SK-N-DZ (cell line): ENCODE measurements around the gene ZNF587B.
"Not testable (repeated sequence)": the region's sequence is repeated elsewhere in the genome, so short reads cannot be mapped to it uniquely, and the experiment has no call there.

Experiments
- DNase-seq: peaks from one replicate; pipeline ENCODE4 v3.0.0-alpha.2; 2015; ENCODE audit warnings: low spot score

Gene ZNF587B

GRCh38 chr19:57818378-57818777 is 11.7 kb upstream of the ZNF587B start:
- no peak for DNase-seq

- DNase-seq = peak; percentile 85
These were observed 10.5 kb upstream of the ZNF587B start for GRCh38 chr19:57819475-57820148.

- no peak for DNase-seq
These were observed 9.5 kb upstream of the ZNF587B start for GRCh38 chr19:57820599-57820998.

- DNase-seq = not testable (repeated sequence)
These were observed 9.0 kb upstream of the ZNF587B start for GRCh38 chr19:57821095-57821494.

DNA sequence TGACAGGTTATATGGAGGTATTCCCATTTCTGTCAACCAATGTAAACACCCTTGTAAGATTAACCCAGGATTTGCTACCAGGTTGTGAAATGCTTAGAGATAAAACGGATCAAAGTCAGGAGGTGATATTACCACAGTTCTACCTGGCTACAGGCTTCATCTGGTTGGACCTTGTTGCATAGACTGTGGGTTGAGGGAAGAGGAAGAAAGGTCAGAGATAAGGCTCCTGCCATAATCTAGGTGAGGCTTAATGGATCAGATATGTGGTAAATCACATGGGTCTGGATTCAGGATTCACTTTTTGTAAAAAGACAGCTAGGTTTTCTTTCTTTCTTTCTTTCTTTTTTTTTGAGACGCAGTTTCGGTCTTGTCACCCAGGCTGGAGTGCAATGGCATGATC is 8.6 kb upstream of the ZNF587B start:
- DNase-seq = not testable (repeated sequence)

- not testable (repeated sequence) for DNase-seq
These were observed 6.9 kb upstream of the ZNF587B start for GRCh38 chr19:57823155-57823554.

DNA sequence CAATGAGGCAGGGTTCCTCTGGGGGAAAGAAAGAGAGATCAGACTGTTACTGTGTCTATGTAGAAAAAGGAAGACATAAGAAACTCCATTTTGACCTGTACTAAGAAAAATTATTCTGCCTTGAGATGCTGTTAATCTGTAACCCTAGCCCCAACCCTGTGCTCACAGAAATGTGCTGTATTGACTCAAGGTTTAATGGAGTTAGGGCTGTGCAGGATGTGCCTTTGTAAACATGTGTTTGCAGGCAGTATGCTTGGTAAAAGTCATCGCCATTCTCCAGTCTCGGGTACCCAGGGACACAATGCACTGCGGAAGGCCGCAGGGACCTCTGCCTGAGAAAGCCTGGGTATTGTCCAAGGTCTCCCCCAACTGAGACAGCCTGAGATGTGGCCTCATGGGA is 6.5 kb upstream of the ZNF587B start:
- not testable (repeated sequence) for DNase-seq

GRCh38 chr19:57825511-57825910 is 4.6 kb upstream of the ZNF587B start:
- DNase-seq = no peak

- DNase-seq = no peak
These were observed 783 bp upstream of the ZNF587B start for GRCh38 chr19:57829316-57829715.

- not testable (repeated sequence) for DNase-seq
These were observed 6.9 kb downstream of the ZNF587B start for GRCh38 chr19:57836991-57837390.

DNA sequence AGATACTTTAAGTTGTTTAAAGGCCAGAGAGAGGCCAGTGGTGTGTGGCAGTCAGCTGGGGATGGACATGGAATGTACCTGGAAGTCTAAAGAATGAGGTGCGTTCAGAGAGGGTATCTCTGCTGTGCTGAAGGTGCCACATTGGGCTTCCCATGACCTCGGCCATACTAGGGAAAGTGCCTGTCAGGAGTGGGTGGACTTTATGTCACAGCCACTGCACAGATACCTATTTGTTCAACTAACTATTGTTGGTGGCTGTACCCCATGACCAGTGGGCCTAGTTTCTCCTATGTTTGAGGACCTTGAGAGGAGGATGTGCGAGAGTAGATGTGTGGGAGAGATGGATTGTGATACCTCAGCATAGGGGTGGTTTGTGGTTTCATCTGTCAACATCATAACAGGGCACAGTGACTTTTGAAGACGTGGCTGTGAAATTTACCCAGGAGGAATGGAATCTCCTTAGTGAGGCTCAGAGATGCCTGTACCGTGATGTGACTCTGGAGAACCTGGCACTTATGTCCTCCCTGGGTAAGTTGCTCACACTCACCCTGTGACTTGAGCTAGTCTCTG is 8.6 kb downstream of the ZNF587B start:
- DNase-seq = not testable (repeated sequence)

DNA sequence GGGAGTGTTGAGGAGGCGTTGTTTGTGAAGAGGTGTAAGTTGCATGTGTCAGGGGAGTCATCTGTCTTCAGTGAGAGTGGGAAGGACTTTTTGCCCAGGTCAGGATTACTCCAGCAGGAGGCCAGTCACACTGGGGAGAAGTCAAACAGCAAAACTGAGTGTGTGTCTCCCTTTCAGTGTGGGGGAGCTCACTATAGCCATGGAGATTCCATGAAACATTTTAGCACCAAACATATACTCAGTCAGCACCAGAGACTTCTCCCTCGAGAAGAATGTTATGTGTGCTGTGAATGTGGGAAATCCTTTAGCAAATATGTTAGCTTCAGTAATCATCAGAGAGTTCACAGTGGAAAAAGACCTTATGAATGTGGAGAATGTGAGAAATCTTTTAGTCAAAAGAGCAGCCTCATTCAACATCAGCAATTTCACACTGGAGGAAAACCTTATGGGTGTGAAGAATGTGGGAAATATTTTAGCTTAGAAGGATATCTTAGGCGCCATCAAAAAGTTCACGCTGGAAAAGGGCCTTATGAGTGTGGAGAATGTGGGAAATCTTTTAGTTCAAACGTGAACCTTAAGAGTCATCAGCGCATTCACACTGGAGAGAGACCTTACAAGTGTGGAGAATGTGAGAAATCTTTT is 11.1 kb downstream of the ZNF587B start:
- DNase-seq = no peak

- DNase-seq = not testable (repeated sequence)
These were observed 17.1 kb downstream of the ZNF587B start for GRCh38 chr19:57847164-57847563.

GRCh38 chr19:57849162-57849665 is 19.1 kb downstream of the ZNF587B start:
- DNase-seq = not testable (repeated sequence)

DNA sequence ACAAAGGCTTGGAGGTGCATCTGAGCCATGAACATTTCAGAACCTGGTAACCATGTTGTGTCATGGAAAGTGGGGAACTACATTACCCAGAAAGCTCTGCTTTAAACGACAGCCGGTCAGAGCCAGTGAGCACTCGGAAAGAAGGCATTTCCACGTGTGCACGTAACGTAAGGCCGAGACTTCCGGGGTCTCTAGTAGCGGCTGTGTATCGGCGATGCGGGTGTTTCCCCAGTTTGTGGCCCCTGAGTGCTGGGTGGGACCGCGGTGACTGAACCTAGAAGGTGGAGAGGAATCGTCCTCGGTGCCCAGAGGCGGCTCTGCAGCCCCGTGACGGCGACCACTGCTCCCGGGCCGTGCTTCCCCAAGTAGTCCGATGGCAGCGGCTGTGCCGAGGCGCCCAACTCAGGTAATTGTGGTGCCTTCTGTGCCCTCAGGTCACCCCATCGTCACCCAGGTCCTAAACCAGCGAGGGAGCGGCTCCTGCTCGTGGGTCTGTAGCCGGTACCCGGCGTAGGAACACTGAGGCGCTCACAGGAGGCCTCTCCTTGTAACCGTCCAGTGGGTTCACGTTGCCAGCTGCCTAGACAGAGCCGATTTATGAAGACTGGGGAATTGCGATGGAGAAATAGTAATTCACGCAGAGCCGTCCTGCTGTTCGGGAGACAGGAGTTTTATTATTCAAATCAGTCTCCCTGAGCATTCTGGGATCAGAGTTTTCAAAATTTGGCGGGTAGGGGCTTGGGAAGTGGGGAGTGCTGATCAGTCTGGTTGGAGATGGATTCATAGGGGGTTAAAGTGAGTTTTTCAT is 19.8 kb downstream of the ZNF587B start, which contains the start of gene ZNF587:
Gene ZNF587, plus strand, starts transcription at position 194 of the 808 bp plus-strand sequence. Its CDS starts 180 bp downstream, at position 374.
- DNase-seq = peak; percentile 68

DNA sequence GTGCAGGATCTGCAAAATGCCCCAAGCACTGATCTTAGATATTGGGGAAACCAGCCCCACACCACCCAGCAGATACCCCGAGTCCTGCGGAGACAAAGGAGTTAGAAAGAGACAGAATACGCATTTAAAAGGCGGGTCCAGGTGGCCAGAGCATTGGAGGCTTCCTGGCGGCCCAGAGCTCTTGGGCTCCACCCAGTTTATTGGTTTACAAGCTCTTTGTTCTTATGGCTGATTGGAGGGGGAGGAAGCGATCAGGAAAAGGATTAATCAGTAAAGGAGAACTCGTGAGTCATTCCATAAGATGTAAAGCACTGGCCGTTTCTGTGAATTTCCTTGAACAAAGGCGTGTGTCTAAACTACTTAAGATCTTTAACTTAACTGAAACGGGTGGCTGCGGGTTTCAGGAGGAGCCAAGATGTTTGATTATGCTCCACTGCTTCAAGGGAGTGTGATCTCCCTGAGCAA is 20.5 kb downstream of the ZNF587B start:
- no peak for DNase-seq

DNA sequence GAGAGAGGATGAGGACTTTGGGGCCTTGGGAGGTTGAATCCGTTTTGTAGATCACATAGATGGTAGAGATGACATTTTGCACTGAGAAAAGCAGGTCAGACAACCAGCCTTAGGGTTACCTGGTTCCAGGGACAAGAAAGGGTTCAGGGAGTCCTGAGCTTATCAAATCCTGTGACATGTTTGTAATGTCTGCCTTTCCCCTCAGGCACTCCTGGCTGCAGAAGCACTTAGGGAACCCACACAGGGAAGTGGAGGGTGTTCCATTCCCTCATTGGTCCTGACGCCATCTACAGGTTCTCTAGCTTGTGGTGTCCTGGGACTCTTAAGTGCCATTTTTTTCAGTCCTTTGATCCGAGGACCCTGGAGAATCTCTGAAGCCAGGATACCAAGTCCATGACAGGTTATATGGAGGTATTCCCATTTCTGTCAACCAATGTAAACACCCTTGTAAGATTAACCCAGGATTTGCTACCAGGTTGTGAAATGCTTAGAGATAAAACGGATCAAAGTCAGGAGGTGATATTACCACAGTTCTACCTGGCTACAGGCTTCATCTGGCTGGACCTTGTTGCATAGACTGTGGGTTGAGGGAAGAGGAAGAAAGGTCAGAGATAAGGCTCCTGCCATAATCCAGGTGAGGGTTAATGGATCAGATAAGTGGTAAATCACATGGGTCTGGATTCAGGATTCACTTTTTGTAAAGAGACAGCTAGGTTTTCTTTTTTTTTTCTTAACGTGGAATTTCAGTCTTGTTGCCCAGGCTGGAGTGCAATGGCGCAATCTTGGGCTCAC is 21.9 kb downstream of the ZNF587B start:
- DNase-seq = not testable (repeated sequence)

DNA sequence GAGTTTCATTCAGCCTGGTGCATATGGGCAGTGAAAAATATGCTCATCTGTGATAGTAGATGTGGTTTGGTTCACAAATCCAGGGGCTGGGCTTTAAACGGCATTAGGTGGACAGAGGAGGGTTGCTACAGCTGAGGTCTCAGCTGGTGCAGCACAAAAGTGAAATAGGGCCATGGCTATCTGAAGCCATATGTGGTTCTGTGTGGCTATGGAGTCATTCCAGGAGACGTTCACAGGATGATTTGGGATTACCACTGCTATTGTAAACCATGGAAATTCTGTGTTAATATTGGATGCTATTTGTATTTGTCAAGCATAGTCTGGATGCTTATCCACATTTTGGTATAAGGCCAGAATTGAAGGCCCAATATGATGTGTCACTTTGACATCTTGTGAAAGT is 24.0 kb downstream of the ZNF587B start:
- not testable (repeated sequence) for DNase-seq

- not testable (repeated sequence) for DNase-seq
These were observed 32.3 kb downstream of the ZNF587B start for GRCh38 chr19:57862351-57862750.

- no peak for DNase-seq
These were observed 37.9 kb downstream of the ZNF587B start for GRCh38 chr19:57867868-57868492.
